ENCODE results near the gene LIMA1.
"Not testable (repeated sequence)": the region's sequence is repeated elsewhere in the genome, so short reads cannot be mapped to it uniquely, and the experiment has no call there.

LIMA1 gene

GRCh38 chr12:50230217-50230616, 53.1 kb downstream of the LIMA1 start:
- DNase-seq (ENCODE audit: insufficient read length, low spot score) (no peak), FAIRE-seq (no peak)
- TF ChIP-seq CTCF (IDR thresholded peaks at IDR 0.05; ENCODE audit: insufficient read depth, missing control alignments), result no peak

GRCh38 chr12:50224026-50224692, 59.2 kb downstream of the LIMA1 start:
- no peak for TF ChIP-seq CTCF (IDR thresholded peaks at IDR 0.05; ENCODE audit: insufficient read depth, missing control alignments)
- DNase-seq (ENCODE audit: insufficient read length, low spot score) (no peak), FAIRE-seq (no peak)

GRCh38 chr12:50222275-50222783, 61.0 kb downstream of the LIMA1 start:
- no peak for DNase-seq (ENCODE audit: insufficient read length, low spot score)
- FAIRE-seq, result no peak
- no peak for TF ChIP-seq CTCF (IDR thresholded peaks at IDR 0.05; ENCODE audit: insufficient read depth, missing control alignments)

- no peak for TF ChIP-seq CTCF (IDR thresholded peaks at IDR 0.05; ENCODE audit: insufficient read depth, missing control alignments)
- no peak for FAIRE-seq
- DNase-seq (ENCODE audit: insufficient read length, low spot score), result no peak
Observed at GRCh38 chr12:50221228-50222008, 61.9 kb downstream of the LIMA1 start.

- DNase-seq (ENCODE audit: insufficient read length, low spot score), result no peak
- no peak for FAIRE-seq
- TF ChIP-seq CTCF (IDR thresholded peaks at IDR 0.05; ENCODE audit: insufficient read depth, missing control alignments), result no peak
Observed at GRCh38 chr12:50220363-50220995, 62.8 kb downstream of the LIMA1 start.

GRCh38 chr12:50219544-50219943, 63.8 kb downstream of the LIMA1 start:
- no peak for FAIRE-seq
- no peak for TF ChIP-seq CTCF (IDR thresholded peaks at IDR 0.05; ENCODE audit: insufficient read depth, missing control alignments)

GRCh38 chr12:50219001-50219400, 64.3 kb downstream of the LIMA1 start:
- not testable (repeated sequence) for DNase-seq (ENCODE audit: insufficient read length, low spot score); FAIRE-seq

More at GRCh38 chr12:50219544-50219943, 63.8 kb downstream of the LIMA1 start:
- DNase-seq (ENCODE audit: insufficient read length, low spot score), result no peak
